K562 (cell line): Measurements from ENCODE around the gene PAIP1. TPM values are rescaled to one million over a fixed set of nuclear protein-coding genes. Genes with fewer than 3 reads are reported as not detected.
A peak's percentile ranks its signal among the peaks of the same experiment; 100 is the strongest.

ENCODE experiments used
- AFF4 ChIP-seq: sonication (generic); formaldehyde crosslinking; IDR thresholded peaks from 2 replicates; pipeline ENCODE4 v1.8.0; 2023; ENCODE audit warnings: mild to moderate bottlenecking, missing genetic modification reagents
- CCAR2 ChIP-seq: fragments of 200-400 bp; formaldehyde crosslinking; IDR thresholded peaks from 2 replicates; pipeline ENCODE4 v1.6.1; 2017; ENCODE audit warnings: mild to moderate bottlenecking, low read depth, low read length
- CLOCK ChIP-seq: fragments of 250-450 bp; sonication (Bioruptor Pico); IDR thresholded peaks from 2 replicates; pipeline ENCODE4 v1.4.0; 2020; ENCODE audit warnings: mild to moderate bottlenecking, moderate library complexity, borderline replicate concordance
- DMBX1 ChIP-seq: fragments of 250-450 bp; sonication (Bioruptor Pico); IDR thresholded peaks from 2 replicates; pipeline ENCODE4 v1.8.0; 2022; ENCODE audit warnings: inconsistent platforms, mild to moderate bottlenecking, moderate library complexity, borderline replicate concordance
- EP400 ChIP-seq: fragments of 450-650 bp; IDR thresholded peaks from 2 replicates; pipeline ENCODE4 v1.6.1; 2017; ENCODE audit warnings: antibody characterized with exemption, mild to moderate bottlenecking, moderate library complexity
- ESRRA ChIP-seq: fragments of 450-650 bp; IDR thresholded peaks from 2 replicates; pipeline ENCODE4 v1.6.1; 2014; ENCODE audit warnings: low read depth, mild to moderate bottlenecking, moderate library complexity, borderline replicate concordance
- HMGN3 ChIP-seq: IDR thresholded peaks from 2 replicates; pipeline ENCODE4 v1.6.1; 2011; ENCODE audit warnings: borderline replicate concordance, low read depth, mild to moderate bottlenecking, mixed read lengths, low read length; ENCODE audit not compliant: insufficient read length; ENCODE audit errors: extremely low read depth
- HNRNPUL1 ChIP-seq: fragments of 200-400 bp; formaldehyde crosslinking; IDR thresholded peaks from 2 replicates; pipeline ENCODE4 v1.6.1; 2017; ENCODE audit warnings: low read length
- MEF2D ChIP-seq: conservative IDR thresholded peaks from 2 replicates; pipeline ENCODE4 v1.6.1; 2016; ENCODE audit warnings: low read depth, missing genetic modification characterization, missing compliant biosample characterization
- RHOXF2B ChIP-seq: fragments of 250-450 bp; sonication (Bioruptor Pico); conservative IDR thresholded peaks from 2 replicates; pipeline ENCODE4 v1.5.1; 2021
- SAFB2 ChIP-seq: fragments of 200-400 bp; formaldehyde crosslinking; IDR thresholded peaks from 2 replicates; pipeline ENCODE4 v1.6.1; 2018; ENCODE audit warnings: borderline replicate concordance, low read length, low read depth, moderate library complexity; ENCODE audit not compliant: severe bottlenecking
- SOX6 ChIP-seq: fragments of 450-650 bp; IDR thresholded peaks from 2 replicates; pipeline ENCODE4 v1.6.1; 2014; ENCODE audit warnings: mild to moderate bottlenecking
- SREBF1 ChIP-seq: fragments of 150-350 bp; IDR thresholded peaks from 2 replicates; pipeline ENCODE4 v1.6.1; 2014; ENCODE audit warnings: antibody characterized with exemption, low read depth, low read length, borderline replicate concordance
- STAT5B ChIP-seq: fragments of 250-450 bp; sonication (Bioruptor Pico); IDR thresholded peaks from 2 replicates; pipeline ENCODE4 v1.8.0; 2021; ENCODE audit warnings: mild to moderate bottlenecking, inconsistent platforms
- ZNF143 ChIP-seq: sonication (generic); formaldehyde crosslinking; IDR thresholded peaks from 2 replicates; pipeline ENCODE4 v1.9.0; 2022; ENCODE audit warnings: mild to moderate bottlenecking, missing genetic modification reagents
- ZNF165 ChIP-seq: fragments of 250-450 bp; sonication (Bioruptor Pico); IDR thresholded peaks from 2 replicates; pipeline ENCODE4 v1.4.0; 2020; ENCODE audit warnings: borderline replicate concordance
- ZNF431 ChIP-seq: sonication (generic); formaldehyde crosslinking; IDR thresholded peaks from 2 replicates; pipeline ENCODE4 v1.8.0; 2022; ENCODE audit warnings: mild to moderate bottlenecking, missing genetic modification reagents
- ZNF785 ChIP-seq: fragments of 250-450 bp; sonication (Bioruptor Pico); IDR thresholded peaks from 2 replicates; pipeline ENCODE4 v1.4.0; 2020; ENCODE audit warnings: mild to moderate bottlenecking
- polyA plus RNA-seq, 8 experiments: library from polyadenylated mRNA; depleted of rRNA in 4 of 8; stranded (reverse) in 5 of 8; unstranded in 3 of 8; fragments of >200 nt; fragmentation: Nextera tagmentation in 2 of 8; fragmentation: Illumina TruSeq in 1 of 8; extraction: Ambion mirVana in 2 of 8; extraction: Trizol in 1 of 8; gene quantifications; 2 replicates each; pipeline versions ENCODE4 v1.2.1 to v1.2.3, GENCODE V29; 2011 to 2014; ENCODE audit warnings: inconsistent platforms in 1 of 8, missing spikeins in 1 of 8
- total RNA-seq, 7 experiments: library from RNA; depleted of rRNA in 6 of 7; stranded (reverse); fragments of >200 nt in 6 of 7; fragmentation: Illumina TruSeq in 2 of 7; extraction: Trizol in 2 of 7; gene quantifications; 2 replicates each; pipeline versions ENCODE4 v1.2.1 to v1.2.3, GENCODE V29; 2011 to 2021; ENCODE audit warnings: low replicate concordance in 1 of 7
- TF ChIP-seq, protein P1 (sequence below): fragments of 450-650 bp; IDR thresholded peaks from 2 replicates; pipeline ENCODE4 v1.6.1; 2016; ENCODE audit warnings: borderline replicate concordance

Gene PAIP1
- total and polyA plus RNA-seq, 9 of the 15 experiments (the other 6 are each of a cell fraction or from before 2014, with no cell fraction given): 51.7 to 181 (median 102) TPM

- TF ChIP-seq CLOCK (CRISPR knock-in tag): no peak
- no peak for TF ChIP-seq ZNF165 (CRISPR knock-in tag)
- TF ChIP-seq STAT5B (CRISPR knock-in tag): no peak
- TF ChIP-seq, protein P1, sequence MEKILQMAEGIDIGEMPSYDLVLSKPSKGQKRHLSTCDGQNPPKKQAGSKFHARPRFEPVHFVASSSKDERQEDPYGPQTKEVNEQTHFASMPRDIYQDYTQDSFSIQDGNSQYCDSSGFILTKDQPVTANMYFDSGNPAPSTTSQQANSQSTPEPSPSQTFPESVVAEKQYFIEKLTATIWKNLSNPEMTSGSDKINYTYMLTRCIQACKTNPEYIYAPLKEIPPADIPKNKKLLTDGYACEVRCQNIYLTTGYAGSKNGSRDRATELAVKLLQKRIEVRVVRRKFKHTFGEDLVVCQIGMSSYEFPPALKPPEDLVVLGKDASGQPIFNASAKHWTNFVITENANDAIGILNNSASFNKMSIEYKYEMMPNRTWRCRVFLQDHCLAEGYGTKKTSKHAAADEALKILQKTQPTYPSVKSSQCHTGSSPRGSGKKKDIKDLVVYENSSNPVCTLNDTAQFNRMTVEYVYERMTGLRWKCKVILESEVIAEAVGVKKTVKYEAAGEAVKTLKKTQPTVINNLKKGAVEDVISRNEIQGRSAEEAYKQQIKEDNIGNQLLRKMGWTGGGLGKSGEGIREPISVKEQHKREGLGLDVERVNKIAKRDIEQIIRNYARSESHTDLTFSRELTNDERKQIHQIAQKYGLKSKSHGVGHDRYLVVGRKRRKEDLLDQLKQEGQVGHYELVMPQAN: no peak; the same call in 1 of the 2 replicates
- no peak for TF ChIP-seq SAFB2
- peak; percentile 17 for TF ChIP-seq ZNF431 (CRISPR knock-in tag)
- no peak for TF ChIP-seq HNRNPUL1
- TF ChIP-seq EP400: peak; percentile 96
- 0 out of 2 replicates have a peak, but pooled peaks have one; percentile 8 for TF ChIP-seq DMBX1 (CRISPR knock-in tag)
- TF ChIP-seq ZNF143 (CRISPR knock-in tag): peak; percentile 79
- no peak for TF ChIP-seq RHOXF2B
- peak; percentile 8; the same call in 1 of the 2 replicates for TF ChIP-seq SOX6
- TF ChIP-seq ZNF785 (CRISPR knock-in tag): no peak
- TF ChIP-seq AFF4 (CRISPR knock-in tag): 0 out of 2 replicates have a peak, but pooled peaks have one; percentile 33
- TF ChIP-seq ESRRA: peak; percentile 90; the same call in 1 of the 2 replicates
- no peak for TF ChIP-seq MEF2D
- no peak for TF ChIP-seq CCAR2
- peak; percentile 76 for TF ChIP-seq HMGN3
- no peak for TF ChIP-seq SREBF1
These were observed 73.4 kb downstream of the PAIP1 start, which contains the start of gene TMEM267 (continued) for GRCh38 chr5:43483298-43484105.
